D721Med (cell line): Measurements from ENCODE around the gene DSCAM.

Experiments used
- DNase-seq: peaks from one replicate; pipeline ENCODE4 v3.0.0; 2011; ENCODE audit warnings: low spot score; ENCODE audit not compliant: insufficient read length
- FAIRE-seq: peaks from 2 replicates; lab custom pipeline; 2011; peaks lifted over from hg19 to GRCh38; lab: Jason Lieb, UNC
- TF ChIP-seq, protein P1 (sequence below): IDR thresholded peaks from 2 replicates; pipeline ENCODE4 v1.5.1; 2012; ENCODE audit warnings: mild to moderate bottlenecking, control low read depth; ENCODE audit not compliant: insufficient read depth; ENCODE audit errors: missing control alignments

The DSCAM gene

DNA sequence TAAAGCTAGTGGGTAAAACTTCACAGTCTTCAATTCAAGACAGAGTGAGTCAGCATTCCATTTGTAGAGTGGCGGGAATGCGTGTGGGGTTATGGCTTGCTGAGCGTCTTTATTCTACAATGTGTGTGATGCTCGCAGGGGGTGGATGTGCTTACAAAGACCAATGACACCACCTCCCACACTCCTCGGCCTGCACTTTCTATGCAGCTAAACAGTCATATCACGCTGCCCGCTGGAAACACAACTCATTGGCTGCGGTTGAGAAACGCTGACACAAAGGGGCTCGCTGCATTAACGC, 681.2 kb downstream of the DSCAM start:
- no peak for FAIRE-seq
- no peak for DNase-seq
- TF ChIP-seq, protein P1, sequence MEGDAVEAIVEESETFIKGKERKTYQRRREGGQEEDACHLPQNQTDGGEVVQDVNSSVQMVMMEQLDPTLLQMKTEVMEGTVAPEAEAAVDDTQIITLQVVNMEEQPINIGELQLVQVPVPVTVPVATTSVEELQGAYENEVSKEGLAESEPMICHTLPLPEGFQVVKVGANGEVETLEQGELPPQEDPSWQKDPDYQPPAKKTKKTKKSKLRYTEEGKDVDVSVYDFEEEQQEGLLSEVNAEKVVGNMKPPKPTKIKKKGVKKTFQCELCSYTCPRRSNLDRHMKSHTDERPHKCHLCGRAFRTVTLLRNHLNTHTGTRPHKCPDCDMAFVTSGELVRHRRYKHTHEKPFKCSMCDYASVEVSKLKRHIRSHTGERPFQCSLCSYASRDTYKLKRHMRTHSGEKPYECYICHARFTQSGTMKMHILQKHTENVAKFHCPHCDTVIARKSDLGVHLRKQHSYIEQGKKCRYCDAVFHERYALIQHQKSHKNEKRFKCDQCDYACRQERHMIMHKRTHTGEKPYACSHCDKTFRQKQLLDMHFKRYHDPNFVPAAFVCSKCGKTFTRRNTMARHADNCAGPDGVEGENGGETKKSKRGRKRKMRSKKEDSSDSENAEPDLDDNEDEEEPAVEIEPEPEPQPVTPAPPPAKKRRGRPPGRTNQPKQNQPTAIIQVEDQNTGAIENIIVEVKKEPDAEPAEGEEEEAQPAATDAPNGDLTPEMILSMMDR, result no peak

DNA sequence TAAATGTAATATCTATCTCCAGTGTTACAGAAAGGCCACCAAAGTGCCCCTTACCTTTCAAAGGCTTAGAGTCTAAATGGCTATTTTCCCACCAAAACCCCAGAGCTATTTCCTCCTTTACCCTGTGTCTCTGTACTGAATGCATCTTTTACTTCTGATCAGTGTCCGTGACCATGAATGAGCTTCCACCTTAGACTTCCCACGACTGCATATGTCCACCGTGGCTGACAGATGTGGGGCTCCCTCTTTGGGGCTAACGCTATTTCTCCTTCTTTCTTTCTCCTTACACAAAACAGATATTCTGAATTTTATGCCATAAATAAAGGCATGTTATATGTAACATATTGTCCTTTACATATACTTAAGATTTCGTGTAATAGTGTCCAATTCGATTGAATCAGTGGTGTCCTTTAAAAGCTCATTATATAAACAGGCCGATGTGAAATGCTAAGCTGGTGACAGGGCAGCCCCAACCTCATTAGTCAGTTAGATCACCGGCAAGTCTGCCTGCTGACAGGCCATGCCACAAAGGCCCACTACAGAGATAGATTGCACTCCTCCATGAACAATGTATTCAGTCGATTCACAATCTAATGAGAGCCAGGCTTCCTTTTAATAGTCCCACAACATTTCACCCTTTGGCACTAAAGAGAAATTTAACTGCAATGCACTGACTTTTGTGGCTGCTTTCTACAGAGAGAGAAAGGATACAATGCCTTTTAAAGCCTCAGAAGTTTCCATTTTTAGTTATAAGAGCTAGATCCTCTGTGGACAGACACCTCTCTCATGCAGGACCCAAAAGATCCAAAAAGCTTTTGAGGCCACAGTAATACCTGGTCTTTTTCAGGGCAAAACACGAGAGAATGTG, 681.8 kb downstream of the DSCAM start:
- FAIRE-seq, result no peak
- TF ChIP-seq, protein P1, result no peak
- no peak for DNase-seq

DNA sequence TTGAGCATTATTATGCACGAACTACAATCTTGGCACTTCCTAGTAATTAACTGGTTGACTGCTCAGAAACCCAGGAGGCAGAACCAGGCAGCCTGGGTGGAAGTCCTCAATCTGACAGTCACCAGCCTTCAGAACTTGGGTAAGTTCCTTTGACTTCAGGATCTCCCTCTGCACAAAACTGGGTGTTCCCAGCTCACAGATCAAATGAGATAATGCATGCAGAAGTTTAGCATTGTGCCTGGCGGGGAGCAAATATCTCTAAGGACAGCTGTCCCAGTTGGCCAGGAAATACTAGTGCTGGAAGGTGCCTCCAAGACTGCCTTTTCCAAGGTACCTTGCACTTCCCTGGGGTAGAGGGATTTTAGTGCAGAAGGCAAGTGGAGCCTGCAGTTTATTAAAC, 684.9 kb downstream of the DSCAM start:
- DNase-seq, result no peak
- TF ChIP-seq, protein P1, result no peak
- no peak for FAIRE-seq

DNA sequence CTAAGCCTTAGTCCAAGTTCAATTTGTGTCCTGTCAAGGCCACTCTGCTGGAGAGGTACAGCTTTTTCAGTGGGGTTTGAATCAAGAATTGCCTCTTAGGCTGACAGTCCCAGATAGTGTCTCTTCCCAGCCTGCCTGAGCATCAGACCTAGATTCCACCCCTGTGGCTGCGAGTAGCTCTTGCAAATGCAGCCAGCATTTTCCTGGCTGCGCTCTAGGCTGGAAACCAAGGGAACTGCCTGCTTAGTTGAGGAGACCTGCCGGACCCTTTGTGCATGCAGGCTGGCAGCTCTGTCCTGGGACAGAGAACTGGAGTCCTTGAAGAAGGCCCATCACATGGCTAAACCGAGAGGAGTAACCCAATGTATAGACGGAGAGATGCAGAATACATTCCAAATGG, 686.0 kb downstream of the DSCAM start:
- DNase-seq (no peak), FAIRE-seq (no peak)
- TF ChIP-seq, protein P1, result no peak

DNA sequence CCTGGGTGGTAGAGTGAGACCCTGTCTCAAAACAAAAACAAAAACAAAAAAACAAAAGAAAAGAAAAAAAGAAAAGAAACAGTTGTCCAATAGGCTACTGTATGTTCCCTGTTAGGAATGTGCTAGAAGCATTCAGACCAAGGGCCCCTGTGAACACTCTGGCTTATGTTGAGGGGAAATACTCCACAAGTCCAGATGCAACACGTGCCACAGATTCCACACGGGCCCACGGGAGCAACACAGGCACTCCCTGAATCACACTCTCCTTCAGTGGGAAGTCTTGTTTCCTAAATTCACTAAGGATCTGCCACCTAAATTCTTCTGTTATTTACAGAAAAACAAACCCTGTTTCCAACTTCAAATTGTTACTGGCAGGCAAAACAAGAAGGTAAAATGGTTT, 688.6 kb downstream of the DSCAM start:
- FAIRE-seq (no peak), DNase-seq (no peak)
- TF ChIP-seq, protein P1, result no peak

DNA sequence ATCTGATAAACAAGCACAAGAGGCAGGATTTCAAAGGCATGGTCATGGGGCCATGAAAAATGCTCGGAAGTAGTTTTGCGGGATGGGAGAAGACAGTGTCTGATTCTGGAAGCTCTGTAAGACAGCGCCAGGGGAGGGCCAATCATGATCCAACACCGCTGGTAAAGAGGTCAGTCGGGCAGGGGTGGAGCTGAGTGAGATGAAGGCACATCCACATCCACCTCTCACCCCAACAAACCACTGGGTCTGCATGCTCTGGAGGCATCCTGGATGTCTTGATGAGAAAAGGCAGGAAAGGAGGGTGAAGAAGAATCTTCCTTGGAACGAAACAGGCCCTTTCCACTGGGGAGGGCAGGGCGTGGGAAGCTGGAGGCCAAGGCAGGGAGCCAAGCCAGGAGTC, 691.4 kb downstream of the DSCAM start:
- FAIRE-seq, result no peak
- TF ChIP-seq, protein P1, result no peak
- DNase-seq, result no peak

DNA sequence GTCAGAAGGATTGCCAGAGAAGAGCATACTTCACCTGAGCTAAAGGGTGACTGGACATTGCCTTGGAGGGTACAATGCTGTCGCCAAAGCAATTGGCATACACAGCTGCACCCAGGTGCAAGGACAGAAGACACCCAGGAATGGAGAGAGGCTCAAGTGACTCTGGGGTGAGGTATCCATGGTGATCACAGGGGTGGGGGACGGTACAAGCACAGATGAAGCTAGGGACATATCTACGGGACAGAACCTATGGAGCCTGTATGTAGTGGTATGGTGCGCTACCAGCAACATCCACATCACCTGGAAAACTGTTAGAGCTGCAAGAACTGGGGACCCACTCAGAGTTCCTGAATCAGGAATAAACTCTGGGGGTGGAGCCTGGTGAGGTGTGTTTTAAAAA, 693.6 kb downstream of the DSCAM start:
- TF ChIP-seq, protein P1, result no peak
- DNase-seq (no peak), FAIRE-seq (no peak)
